Measurements from ENCODE around the gene ERC1. TPM values are rescaled to one million over a fixed set of nuclear protein-coding genes. Genes with fewer than 3 reads are reported as not detected.

The ERC1 gene
- total and polyA plus RNA-seq, 2 donors (not counting 3 experiments of a cell fraction or from before 2014, with no cell fraction given) = 11.7 to 66.1 TPM

DNA sequence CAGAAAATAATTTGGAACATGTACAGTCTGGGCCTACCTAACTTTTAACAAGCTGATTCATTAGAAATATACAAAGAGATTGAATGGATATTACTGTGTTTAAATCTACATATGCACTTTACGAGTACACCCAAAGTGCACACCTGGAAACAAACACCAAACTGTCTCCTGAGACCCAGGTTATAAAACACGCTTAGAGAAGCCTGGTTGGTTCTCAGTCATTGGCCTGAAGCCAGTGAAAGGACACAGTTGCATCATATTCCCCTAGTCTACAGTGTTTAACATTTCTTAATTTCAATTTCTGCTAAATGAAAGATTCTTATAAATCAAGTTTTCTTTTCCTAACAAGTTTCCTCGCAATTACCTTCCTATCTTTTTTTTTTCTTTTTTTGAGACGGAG is 393.9 kb downstream of the ERC1 start:
- Histone ChIP-seq H3K4me1 (ENCODE audit: control insufficient read depth, extremely low read depth, insufficient read depth, low read length) (no peaks in the 10 kb centered on the region), H3K27ac (ENCODE audit: insufficient read depth, low read depth, low read length) (no peak overlapping the region), H3K79me2 (ENCODE audit: control insufficient read depth, insufficient read depth, low read length) (no peaks in the 10 kb centered on the region), H2AFZ (ENCODE audit: low read depth, low read length) (no peak overlapping the region), H3K36me3 (ENCODE audit: control insufficient read depth in 2 of 2, extremely low read depth in 1 of 2, insufficient read depth in 2 of 2, low read length in 2 of 2) (no peaks in the 10 kb centered on the region), H4K20me1 (replicated peaks; ENCODE audit: control insufficient read depth, extremely low read depth, insufficient read depth, low read length) (no peaks in the 10 kb centered on the region), H3K4me3 (replicated peaks in 1 of 3; ENCODE audit: insufficient read depth in 1 of 3, low read depth in 1 of 3, low read length in 3 of 3) (no peak overlapping the region), H3K27me3 (ENCODE audit: control insufficient read depth in 2 of 2, insufficient read depth in 2 of 2, low read length in 2 of 2) (no peaks in the 10 kb centered on the region), H3K9me3 (replicated peaks; ENCODE audit: control insufficient read depth, insufficient read depth, low read length) (no peaks in the 10 kb centered on the region), H3K4me2 (ENCODE audit: insufficient read depth, low read length) (no peak overlapping the region), H3K9ac (replicated peaks; ENCODE audit: extremely low read depth, insufficient read depth, low read length) (no peak overlapping the region), H3K9me1 (replicated peaks; ENCODE audit: control insufficient read depth, extremely low read depth, insufficient read depth, low read length) (no peaks in the 10 kb centered on the region)
- intact Hi-C loops (cut with micrococcal nuclease) (no loop called here), dilution Hi-C loops (cut with MboI; ENCODE audit: extremely low pct_ligation_motif_present, low sequenced_read_pairs) (no loop called here)
- DNase-seq (ENCODE audit: low read depth, low spot score) (no peak), FAIRE-seq (no peak)
- ChIA-PET POLR2A (no interaction called here), CTCF (interaction anchor here (0.5 to 2.3 kb wide), 4 partner anchors 17 to 995 kb away, joined by 3 to 12 read pairs (median 4); no protein-coding TSS in a partner anchor)
- TF ChIP-seq EZH2 (IDR thresholded peaks at IDR 0.05; ENCODE audit: borderline replicate concordance, low read depth, low read length, severe bottlenecking) = no peak
- TF ChIP-seq FOS (IDR thresholded peaks at IDR 0.05; ENCODE audit: borderline replicate concordance, insufficient read depth, low read length) = no peak
- no peak for TF ChIP-seq MYC (IDR thresholded peaks at IDR 0.05; ENCODE audit: low read depth, low read length)
- BruUV-seq (replicated peaks) = no TSS peak

DNA sequence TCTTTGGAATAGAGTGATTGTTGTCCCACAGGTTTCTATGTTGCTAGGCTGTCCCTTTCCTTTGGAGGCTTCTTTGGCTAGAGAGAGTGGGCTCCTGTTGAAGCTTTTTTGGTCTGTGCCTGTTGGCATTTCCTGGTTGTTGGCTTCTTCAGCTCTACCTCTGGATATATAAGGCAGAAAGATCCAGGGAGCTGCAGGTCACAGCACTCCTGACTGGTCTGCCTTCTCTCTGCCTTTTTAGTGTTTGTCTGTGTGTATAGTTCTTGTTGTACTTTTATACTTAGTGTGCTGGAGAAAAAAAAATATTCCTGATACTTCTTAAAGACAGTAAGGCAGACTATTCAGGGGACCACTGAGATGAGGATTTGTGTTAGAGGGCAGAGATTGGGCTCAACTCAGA is 400.7 kb downstream of the ERC1 start:
- Histone ChIP-seq H3K9me3 (replicated peaks; ENCODE audit: control insufficient read depth, insufficient read depth, low read length) (no peaks in the 10 kb centered on the region), H4K20me1 (replicated peaks; ENCODE audit: control insufficient read depth, extremely low read depth, insufficient read depth, low read length) (no peaks in the 10 kb centered on the region), H3K4me1 (ENCODE audit: control insufficient read depth, extremely low read depth, insufficient read depth, low read length) (no peaks in the 10 kb centered on the region), H3K27me3 (ENCODE audit: control insufficient read depth in 2 of 2, insufficient read depth in 2 of 2, low read length in 2 of 2) (no peaks in the 10 kb centered on the region), H2AFZ (ENCODE audit: low read depth, low read length) (no peak overlapping the region), H3K27ac (ENCODE audit: insufficient read depth, low read depth, low read length) (no peak overlapping the region), H3K36me3 (ENCODE audit: control insufficient read depth in 2 of 2, extremely low read depth in 1 of 2, insufficient read depth in 2 of 2, low read length in 2 of 2) (no peaks in the 10 kb centered on the region), H3K79me2 (ENCODE audit: control insufficient read depth, insufficient read depth, low read length) (no peaks in the 10 kb centered on the region), H3K9me1 (replicated peaks; ENCODE audit: control insufficient read depth, extremely low read depth, insufficient read depth, low read length) (no peaks in the 10 kb centered on the region), H3K4me2 (ENCODE audit: insufficient read depth, low read length) (no peak overlapping the region), H3K4me3 (replicated peaks in 1 of 3; ENCODE audit: insufficient read depth in 1 of 3, low read depth in 1 of 3, low read length in 3 of 3) (no peak overlapping the region), H3K9ac (replicated peaks; ENCODE audit: extremely low read depth, insufficient read depth, low read length) (no peak overlapping the region)
- CTCF ChIA-PET = interaction anchor here (2.2 kb wide), 1 partner anchor 274 kb away, joined by 7 read pairs; no protein-coding TSS in a partner anchor
- BruUV-seq (replicated peaks) = no TSS peak
- dilution Hi-C loops (cut with MboI; ENCODE audit: extremely low pct_ligation_motif_present, low sequenced_read_pairs) (no loop called here), intact Hi-C loops (cut with micrococcal nuclease) (no loop called here)
- no peak for DNase-seq (ENCODE audit: low read depth, low spot score)
- POLR2A ChIA-PET = no interaction called here
- FAIRE-seq = no peak
- no peak for TF ChIP-seq EZH2 (IDR thresholded peaks at IDR 0.05; ENCODE audit: borderline replicate concordance, low read depth, low read length, severe bottlenecking)
- TF ChIP-seq, protein P1, sequence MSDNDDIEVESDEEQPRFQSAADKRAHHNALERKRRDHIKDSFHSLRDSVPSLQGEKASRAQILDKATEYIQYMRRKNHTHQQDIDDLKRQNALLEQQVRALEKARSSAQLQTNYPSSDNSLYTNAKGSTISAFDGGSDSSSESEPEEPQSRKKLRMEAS (IDR thresholded peaks at IDR 0.05; ENCODE audit: insufficient read depth, insufficient read length) = no peak
- TF ChIP-seq, protein P2, sequence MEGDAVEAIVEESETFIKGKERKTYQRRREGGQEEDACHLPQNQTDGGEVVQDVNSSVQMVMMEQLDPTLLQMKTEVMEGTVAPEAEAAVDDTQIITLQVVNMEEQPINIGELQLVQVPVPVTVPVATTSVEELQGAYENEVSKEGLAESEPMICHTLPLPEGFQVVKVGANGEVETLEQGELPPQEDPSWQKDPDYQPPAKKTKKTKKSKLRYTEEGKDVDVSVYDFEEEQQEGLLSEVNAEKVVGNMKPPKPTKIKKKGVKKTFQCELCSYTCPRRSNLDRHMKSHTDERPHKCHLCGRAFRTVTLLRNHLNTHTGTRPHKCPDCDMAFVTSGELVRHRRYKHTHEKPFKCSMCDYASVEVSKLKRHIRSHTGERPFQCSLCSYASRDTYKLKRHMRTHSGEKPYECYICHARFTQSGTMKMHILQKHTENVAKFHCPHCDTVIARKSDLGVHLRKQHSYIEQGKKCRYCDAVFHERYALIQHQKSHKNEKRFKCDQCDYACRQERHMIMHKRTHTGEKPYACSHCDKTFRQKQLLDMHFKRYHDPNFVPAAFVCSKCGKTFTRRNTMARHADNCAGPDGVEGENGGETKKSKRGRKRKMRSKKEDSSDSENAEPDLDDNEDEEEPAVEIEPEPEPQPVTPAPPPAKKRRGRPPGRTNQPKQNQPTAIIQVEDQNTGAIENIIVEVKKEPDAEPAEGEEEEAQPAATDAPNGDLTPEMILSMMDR (IDR thresholded peaks at IDR 0.05; ENCODE audit: extremely low read depth in 1 of 2, insufficient read depth in 1 of 2, low read depth in 1 of 2, low read length in 2 of 2) = no peak
